SW 1271 (cell line): Measurements from ENCODE around the gene FN1.
"Not testable (repeated sequence)": the region's sequence is repeated elsewhere in the genome, so short reads cannot be mapped to it uniquely, and the experiment has no call there.

Experiments used
- DNase-seq, 2 experiments: peaks; one replicate each; lab custom pipeline; 2025; lab: John Stamatoyannopoulos, UW

Gene FN1

GRCh38 chr2:215364157-215365155, 71.4 kb downstream of the FN1 start:
- DNase-seq: no peak

DNA sequence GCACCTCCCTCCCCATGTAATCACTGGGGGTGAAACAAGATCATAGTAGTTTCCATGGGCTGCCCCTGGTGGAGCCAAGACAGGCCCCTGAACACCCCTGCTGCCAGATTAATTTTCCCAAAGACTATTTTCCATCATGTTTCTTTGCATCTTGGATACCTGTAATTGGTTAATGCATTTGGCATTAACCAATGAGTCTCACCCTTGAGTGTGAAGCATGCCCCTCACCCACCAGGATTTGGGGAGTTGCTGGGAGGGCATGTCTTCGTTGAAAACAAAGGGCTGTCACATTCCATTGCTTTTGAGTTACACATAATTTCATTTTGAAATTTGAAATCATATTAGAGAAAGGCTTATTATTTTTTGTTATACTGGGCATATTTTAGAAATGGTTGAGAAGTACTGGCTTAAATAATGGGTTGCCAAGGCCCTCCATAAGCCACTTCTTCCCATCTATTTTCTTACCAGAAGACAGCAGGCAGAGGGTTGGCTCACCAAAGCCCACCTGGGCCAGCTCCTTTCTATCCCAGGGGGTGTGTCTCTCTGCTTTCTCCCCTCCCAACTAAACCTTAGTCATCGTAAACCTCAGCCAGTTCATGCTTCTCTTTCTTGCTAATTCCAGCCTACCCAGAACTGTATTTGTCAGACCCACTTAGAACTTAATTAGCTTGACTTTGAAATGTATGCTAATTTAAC, 72.3 kb downstream of the FN1 start:
- DNase-seq: no peak

DNA sequence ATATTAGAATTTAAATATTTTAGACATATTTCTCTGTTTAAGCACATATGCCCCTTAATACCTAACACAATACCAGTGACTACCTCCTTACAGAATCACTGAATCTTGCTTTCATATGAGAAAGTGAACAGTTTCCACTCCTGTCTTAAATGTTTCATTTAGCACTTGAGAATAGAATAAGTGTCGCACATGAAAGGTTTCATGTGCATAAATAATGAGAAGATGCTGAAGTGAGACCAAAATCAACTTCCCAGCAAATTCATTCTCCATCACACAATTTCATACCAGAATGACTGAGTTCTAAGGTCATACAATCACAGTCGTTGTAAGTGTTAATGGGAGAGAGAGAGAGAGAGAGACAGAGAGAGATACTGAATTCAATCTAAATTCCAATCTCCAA, 72.8 kb downstream of the FN1 start:
- no peak for DNase-seq

DNA sequence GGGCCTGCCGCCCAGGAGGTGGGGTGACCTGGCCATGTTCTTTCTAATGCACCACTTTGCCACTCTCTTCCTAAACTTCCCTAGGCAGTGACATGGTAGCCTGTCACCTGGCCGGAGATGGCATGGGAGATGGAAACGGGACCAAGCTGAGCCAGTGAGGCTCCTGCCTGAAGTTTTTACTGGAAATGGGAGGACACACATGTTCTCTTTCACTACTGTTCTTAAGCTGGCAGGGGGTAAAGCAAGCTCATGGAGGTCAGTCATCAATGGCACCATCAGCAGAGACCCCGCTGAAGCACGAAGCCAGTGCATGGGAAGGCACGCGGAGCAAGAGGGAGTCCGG, 73.3 kb downstream of the FN1 start:
- DNase-seq: no peak

GRCh38 chr2:215361876-215362561, 73.8 kb downstream of the FN1 start:
- no peak for DNase-seq

GRCh38 chr2:215361211-215361875, 74.5 kb downstream of the FN1 start:
- DNase-seq: no peak

DNA sequence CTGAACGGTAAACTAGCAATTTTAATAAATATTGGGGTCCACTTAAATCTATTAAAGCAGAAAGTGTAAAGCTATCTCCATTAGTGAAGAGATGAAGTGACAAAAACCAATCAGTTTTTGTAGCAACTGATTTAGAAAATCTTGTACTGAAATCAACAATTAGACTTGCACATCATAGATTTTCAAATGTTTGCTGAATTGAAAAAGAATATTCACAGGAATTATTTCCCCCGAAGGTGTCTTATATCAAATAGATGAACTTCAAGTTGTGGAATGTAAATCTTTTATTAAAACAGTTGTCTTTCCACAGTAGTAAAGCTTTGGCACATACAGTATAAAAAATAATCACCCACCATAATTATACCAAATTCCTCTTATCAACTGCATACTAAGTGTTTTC, 75.3 kb downstream of the FN1 start:
- DNase-seq: no peak

- DNase-seq: not testable (repeated sequence)
Observed at GRCh38 chr2:215360059-215360458, 75.8 kb downstream of the FN1 start.

DNA sequence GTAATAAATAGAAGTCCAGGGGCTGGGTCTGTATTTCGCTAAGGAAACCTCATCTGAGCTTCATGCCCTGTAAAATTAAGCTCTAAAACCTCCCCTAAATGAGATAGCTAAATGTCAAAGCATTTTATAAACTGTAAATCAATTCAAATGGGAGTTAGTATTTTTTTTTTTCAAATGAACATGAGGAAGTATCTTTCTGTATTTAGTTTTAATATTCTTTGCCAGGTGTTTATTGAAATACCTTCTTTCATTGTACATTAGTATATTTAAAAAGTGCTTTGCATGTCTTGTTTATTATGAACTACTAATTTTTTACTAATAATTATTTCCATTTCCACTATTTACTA, 76.3 kb downstream of the FN1 start:
- DNase-seq: no peak

DNA sequence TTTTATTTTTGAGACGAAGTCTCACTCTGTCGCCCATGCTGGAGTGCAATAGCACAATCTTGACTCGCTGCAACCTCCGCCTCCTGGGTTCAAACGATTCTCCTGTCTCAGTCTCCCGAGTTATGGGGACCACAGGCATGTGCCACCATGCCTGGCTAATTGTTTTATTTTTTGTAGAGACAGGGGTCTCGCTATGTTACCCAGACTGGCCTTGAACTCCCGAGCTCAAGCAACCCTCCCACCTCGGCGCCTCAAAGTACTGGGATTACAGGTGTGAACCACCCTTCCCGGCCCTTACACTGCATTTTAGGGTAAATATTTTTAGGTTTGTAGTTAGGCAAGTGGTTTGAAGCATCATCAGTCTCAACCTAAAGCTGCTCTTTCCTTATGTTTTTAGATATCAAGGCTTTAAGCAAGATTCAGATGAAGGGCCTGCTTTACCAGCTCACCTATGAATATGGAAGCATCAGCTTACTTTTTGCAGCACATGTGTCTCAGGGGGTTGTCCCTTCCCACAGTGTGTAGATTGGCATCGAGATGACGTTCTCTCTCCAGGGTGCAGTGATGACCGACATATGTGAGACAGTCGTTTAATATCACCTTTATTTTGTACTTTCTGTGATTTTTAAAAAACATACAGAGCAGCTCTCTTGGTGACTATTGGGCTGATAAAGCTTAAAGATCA, 76.8 kb downstream of the FN1 start:
- DNase-seq: no peak

- DNase-seq: no peak
Observed at GRCh38 chr2:215358312-215358845, 77.5 kb downstream of the FN1 start.

DNA sequence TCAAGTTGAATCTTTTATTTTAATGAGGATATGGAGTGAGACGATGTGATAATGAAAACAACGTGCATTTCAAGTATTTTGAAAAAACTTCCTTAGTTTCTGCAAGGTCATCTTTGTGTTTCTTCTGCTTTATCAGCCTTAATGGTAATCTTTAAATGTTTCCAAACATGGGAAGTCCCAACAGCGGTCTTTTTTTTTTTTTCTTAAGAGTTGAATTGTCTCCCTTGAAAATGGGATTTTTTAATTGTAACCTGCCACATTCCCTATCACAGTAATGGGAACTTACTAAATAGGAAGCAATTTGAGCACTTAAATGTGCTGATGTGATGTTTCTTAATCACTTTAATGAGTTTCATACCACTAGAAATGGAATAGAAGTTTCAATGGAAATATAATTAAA, 78.2 kb downstream of the FN1 start:
- no peak for DNase-seq

- no peak for DNase-seq
Observed at GRCh38 chr2:215356948-215357461, 78.9 kb downstream of the FN1 start.

GRCh38 chr2:215356334-215356947, 79.4 kb downstream of the FN1 start:
- DNase-seq: no peak

- DNase-seq: no peak
Observed at GRCh38 chr2:215355801-215356200, 80.1 kb downstream of the FN1 start.

GRCh38 chr2:215354771-215355695, 80.8 kb downstream of the FN1 start:
- no peak for DNase-seq

- DNase-seq: no peak
Observed at GRCh38 chr2:215352602-215353001, 83.3 kb downstream of the FN1 start.

GRCh38 chr2:215347878-215348277, 88.0 kb downstream of the FN1 start:
- no peak for DNase-seq

DNA sequence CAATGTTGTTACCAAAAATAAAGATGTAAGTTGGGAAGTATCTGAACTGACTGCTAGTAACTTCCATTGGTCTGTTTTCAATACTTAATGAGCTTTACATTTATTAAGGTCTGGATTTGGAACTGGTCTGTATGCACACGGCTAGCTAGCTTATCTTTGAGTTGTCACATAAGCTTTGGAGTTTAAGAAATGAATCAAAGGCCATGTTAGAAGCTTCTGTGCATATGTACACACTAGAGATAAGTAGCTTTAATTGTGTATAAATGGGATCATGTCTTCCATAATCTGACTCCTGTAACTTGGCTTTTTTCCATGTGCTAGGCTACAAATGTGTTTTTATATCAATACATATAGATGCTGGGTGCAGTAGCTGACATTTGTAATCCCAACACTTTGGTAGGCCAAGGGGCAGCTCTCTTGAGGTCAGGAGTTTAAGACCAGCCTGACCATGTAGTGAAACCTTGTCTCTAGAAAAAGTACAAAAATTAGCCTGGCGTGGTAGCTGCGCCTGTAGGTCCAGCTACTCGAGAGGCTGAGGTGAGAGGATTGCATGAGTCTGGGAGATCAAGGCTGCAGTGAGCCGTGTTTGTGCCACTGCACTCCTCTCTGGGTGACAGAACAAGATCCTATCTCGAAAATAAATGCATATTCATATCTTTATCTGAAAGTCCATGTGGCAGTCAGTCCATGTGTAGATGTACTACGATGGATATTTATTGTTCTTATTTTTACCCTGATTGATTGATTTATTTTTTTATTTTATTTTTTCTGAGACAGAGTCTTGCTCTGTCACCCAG, 96.8 kb downstream of the FN1 start:
- no peak for DNase-seq
